ENCODE results near the gene METTL1. TPM values are rescaled to one million over a fixed set of nuclear protein-coding genes. Genes with fewer than 3 reads are reported as not detected.

The METTL1 gene
- total and polyA plus RNA-seq, 9 of the 15 experiments (the other 6 are each of a cell fraction or from before 2014, with no cell fraction given), result 12.6 to 65.9 (median 39.2) TPM

GRCh38 chr12:57782608-57783465, 10.9 kb upstream of the METTL1 start, which contains the start of gene TSFM (continued):
- no peak for TF ChIP-seq ZNF699 (CRISPR knock-in tag; IDR thresholded peaks at IDR 0.05; ENCODE audit: insufficient replicate concordance)
- TF ChIP-seq ZBTB2 (IDR thresholded peaks at IDR 0.05), result peak; percentile 75; the same call in 1 of the 2 replicates
- peak; percentile 51 to 81 for TF ChIP-seq AFF1 (IDR thresholded peaks at IDR 0.05; ENCODE audit: low read depth in 1 of 2, partially characterized antibody in 2 of 2)
- TF ChIP-seq HIVEP1 (CRISPR knock-in tag; IDR thresholded peaks at IDR 0.05), result no peak
- no peak for TF ChIP-seq YBX1 (IDR thresholded peaks at IDR 0.05)
- 0 out of 2 replicates have a peak, but pooled peaks have one; percentile 23 for TF ChIP-seq MIER1 (IDR thresholded peaks at IDR 0.05; ENCODE audit: low read depth)
- TF ChIP-seq ZNF12 (CRISPR knock-in tag; IDR thresholded peaks at IDR 0.05), result no peak
- no peak for TF ChIP-seq BRF1 (IDR thresholded peaks at IDR 0.05; ENCODE audit: borderline replicate concordance, extremely low read depth, insufficient read length)
- no peak for TF ChIP-seq MAFG (tag; conservative IDR thresholded peaks at IDR 0.05)
- TF ChIP-seq CREM (IDR thresholded peaks at IDR 0.05; ENCODE audit: low read depth), result peak; percentile 98
- TF ChIP-seq TSHZ1 (CRISPR knock-in tag; IDR thresholded peaks at IDR 0.05), result no peak
- no peak for TF ChIP-seq GABPB2 (CRISPR knock-in tag; conservative IDR thresholded peaks at IDR 0.05)
- peak; percentile 59 for TF ChIP-seq ARID1B (IDR thresholded peaks at IDR 0.05)
- TF ChIP-seq NR2C2 (CRISPR knock-in tag; IDR thresholded peaks at IDR 0.05), result peak; percentile 83; the same call in 1 of the 2 replicates
- peak; percentile 54; the same call in 1 of the 2 replicates for TF ChIP-seq NR2C2 (tag; IDR thresholded peaks at IDR 0.05)

All from K562 (cell line).